ENCODE results near the gene CYP2D6.
A peak's percentile ranks its signal among the peaks of the same experiment; 100 is the strongest.
"Not testable (repeated sequence)": the region's sequence is repeated elsewhere in the genome, so short reads cannot be mapped to it uniquely, and the experiment has no call there.

CYP2D6 gene

GRCh38 chr22:42130639-42131431 is at the start of gene CYP2D6:
Gene CYP2D6, minus strand, starts transcription at chr22:42130810. Its CDS starts 19 bp downstream, at chr22:42130791.
- DNase-seq, result not testable (repeated sequence)

- DNase-seq, result no peak
Observed at GRCh38 chr22:42179616-42180015, 49.0 kb upstream of the CYP2D6 start.

- no peak for DNase-seq
Observed at GRCh38 chr22:42178910-42179519, 48.4 kb upstream of the CYP2D6 start.

GRCh38 chr22:42177891-42178336 is 47.3 kb upstream of the CYP2D6 start:
- no peak for DNase-seq

DNA sequence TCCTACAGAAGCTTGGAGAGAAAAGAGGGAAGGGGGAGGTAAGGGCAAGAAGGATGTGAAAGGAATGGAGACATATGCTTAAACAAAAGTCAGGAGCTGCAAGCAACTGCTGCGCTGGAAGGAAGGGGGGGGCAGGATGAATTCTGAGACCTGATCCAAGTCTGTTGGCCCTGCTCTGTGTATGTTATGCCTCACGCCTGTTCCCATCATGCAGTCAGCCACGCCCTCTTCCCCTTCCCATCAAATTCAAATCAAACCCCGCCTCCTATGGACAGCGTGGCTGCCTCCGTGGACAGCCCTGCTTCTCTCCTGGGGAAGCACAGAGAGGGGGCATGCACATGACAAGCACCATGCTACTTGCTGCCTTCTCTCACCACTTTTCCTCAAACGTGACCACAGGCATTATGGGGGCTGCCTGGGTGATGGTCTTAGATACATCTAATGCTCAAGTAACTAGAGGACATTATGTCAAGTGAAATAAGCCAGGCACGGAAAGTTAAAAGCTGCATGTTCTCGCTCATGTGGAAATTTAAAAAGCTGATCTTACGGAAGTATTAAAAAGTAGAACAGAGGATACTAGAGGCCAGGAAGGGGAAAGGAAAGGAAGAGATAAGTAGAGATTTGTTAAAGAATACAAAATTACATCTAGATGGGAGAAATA is 45.8 kb upstream of the CYP2D6 start:
- DNase-seq, result no peak

DNA sequence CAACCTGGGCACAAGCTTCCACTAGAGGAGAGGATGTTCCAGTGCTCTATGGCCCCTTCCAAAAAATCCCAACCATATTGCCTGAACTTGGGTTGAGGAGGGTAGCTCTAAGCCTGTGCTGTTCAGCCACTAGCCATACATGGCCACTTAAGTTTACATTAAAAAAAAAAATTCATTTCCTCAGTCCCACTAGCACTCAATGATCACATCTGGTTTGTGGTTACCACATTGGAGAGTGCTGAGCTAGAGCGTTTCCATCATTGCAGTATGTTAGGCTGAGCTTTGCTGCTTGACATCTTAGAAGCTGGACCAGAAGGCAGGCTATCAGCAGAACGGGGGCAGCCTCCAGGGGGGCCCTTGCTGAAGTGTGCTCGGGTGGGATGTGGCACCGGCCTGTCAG is 43.5 kb upstream of the CYP2D6 start:
- no peak for DNase-seq

GRCh38 chr22:42173183-42173926 is 42.7 kb upstream of the CYP2D6 start:
- DNase-seq, result no peak

DNA sequence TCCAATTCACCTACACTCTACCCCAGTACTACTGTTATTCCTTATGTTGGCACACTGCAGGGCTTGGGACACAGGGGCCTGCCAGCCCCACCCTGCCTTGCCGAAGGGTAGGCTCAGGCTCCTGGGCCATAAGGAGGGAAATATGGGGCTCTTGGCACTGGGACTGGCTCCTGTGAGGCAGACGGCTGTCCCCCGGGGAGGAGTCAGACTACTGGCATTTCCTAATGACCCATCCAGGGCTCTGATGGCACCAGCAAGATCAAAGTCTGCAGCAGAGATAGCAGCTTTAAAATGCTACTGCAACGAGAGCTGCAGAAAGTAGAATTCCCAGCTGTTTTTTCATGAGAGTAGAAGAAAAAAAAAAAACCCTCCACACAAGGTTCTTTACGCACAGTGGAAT is 42.2 kb upstream of the CYP2D6 start:
- DNase-seq, result no peak

GRCh38 chr22:42171946-42172719 is 41.5 kb upstream of the CYP2D6 start:
- no peak for DNase-seq

DNA sequence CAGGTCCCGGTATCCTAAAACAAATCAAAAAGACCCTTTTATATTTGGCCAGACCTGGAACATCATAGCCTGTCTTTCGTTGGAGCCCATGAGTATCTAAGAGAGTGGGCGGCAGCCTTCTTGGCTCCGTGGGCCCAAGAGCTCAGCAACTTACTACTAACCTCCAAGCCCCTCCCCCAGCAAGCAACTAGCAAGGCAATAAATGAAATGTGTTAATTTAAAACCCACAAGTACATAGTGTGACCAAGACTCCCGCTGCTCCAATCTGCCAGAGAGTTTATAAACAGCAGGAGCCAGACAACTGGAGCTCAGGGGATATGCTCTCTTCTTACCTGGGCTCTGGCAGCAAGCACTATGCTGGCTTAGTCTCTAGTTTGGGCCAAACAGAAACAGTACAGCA is 40.8 kb upstream of the CYP2D6 start:
- DNase-seq, result no peak

DNA sequence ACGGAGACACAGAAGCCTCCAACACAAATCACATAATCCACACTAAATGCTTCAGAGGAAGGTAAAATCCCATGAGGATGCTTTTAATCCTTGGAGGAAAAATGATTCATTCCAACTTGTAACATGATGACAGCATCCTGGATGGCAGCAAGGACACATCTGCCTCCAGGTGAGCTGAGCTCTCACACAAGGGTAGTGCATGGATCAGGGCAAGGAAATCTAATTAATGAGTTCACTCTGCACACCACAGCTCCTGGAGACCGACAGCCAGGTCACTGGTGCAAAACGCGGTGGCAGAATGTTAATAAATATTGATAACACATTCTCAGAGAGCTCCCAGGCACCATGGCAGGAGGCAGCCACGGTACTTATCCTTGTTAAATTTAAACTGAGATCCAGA is 40.3 kb upstream of the CYP2D6 start:
- DNase-seq, result no peak

GRCh38 chr22:42169055-42169469 is 38.5 kb upstream of the CYP2D6 start:
- DNase-seq, result peak; percentile 80 to 84

DNA sequence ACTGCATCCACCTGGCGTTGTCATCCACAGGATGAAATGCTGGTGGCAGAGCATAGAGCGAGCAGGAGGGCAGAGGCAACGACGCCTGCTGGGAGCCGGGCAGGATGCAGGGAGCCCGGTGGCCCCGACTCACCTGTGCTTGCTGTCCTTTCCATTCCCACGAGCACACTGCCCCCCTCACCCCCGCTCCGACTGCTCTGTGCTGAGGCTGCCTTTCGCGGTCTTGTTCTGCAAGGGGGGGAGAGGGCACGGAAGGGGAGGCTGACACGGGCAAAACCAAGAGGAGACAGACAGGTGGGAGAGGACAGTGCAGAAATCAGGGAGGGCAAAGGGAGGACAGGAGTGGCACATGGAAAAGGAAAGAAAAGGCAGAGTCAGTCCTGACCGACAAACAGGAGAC is 37.9 kb upstream of the CYP2D6 start:
- no peak for DNase-seq

GRCh38 chr22:42167066-42167465 is 36.5 kb upstream of the CYP2D6 start:
- no peak for DNase-seq

GRCh38 chr22:42164901-42165300 is 34.3 kb upstream of the CYP2D6 start:
- no peak for DNase-seq

GRCh38 chr22:42163515-42163914 is 32.9 kb upstream of the CYP2D6 start:
- no peak for DNase-seq

- DNase-seq, result no peak
Observed at GRCh38 chr22:42162728-42163489, 32.3 kb upstream of the CYP2D6 start.

GRCh38 chr22:42160830-42161696 is 30.5 kb upstream of the CYP2D6 start:
- DNase-seq, result no peak

- DNase-seq, result no peak
Observed at GRCh38 chr22:42160251-42160650, 29.6 kb upstream of the CYP2D6 start.

DNA sequence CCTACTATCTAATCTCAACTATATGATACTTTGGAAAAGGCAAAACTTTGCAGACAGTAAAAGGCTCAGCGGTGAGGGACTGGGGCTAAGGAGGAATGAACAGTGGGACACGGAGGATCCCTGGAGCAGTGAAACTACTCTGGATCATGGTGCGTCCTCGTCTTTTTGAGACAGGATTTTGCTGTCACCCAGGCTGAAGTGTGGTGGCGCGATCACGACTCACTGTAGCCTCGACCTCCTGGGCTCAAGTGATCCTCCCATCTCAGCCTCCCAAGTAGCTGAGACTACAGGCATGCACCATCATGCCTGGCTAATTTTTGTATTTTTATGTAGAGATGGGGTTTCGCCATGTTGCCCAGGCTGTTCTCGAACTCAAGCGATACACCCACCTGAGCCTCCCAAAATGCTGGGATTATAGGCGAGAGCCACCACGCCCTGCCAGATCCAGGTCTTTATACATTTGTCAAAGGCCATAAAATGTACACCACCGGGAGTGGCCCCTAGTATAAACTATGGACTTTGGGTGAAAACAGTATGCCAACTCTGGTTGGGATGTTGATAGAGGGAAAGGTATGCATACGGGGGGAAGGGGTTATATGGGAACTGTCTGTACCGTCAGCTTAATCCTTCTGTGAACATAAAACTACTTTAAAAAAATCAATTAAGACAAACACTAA is 28.0 kb upstream of the CYP2D6 start:
- no peak for DNase-seq
